GM13976 (cell line): ENCODE measurements around the gene PGP.
"Not testable (repeated sequence)": the region's sequence is repeated elsewhere in the genome, so short reads cannot be mapped to it uniquely, and the experiment has no call there.

Experiments
- DNase-seq: peaks from one replicate; pipeline ENCODE4 v3.0.0; 2012; ENCODE audit warnings: low spot score
- in situ Hi-C: fragments of 300-500 bp; cut with MboI; formaldehyde crosslinking; loops from one replicate; pipeline ENCODE4 v1.12.0; 2022; ENCODE audit warnings: low sequenced_read_pairs, mixed read lengths, inconsistent platforms; ENCODE audit not compliant: unreplicated experiment
- TF ChIP-seq, protein P1 (sequence below): IDR thresholded peaks from 2 replicates; pipeline ENCODE4 v1.5.1; 2012; ENCODE audit warnings: borderline replicate concordance, mild to moderate bottlenecking; ENCODE audit not compliant: insufficient read depth; ENCODE audit errors: extremely low read depth, missing control alignments, control extremely low read depth

The PGP gene, protein sequence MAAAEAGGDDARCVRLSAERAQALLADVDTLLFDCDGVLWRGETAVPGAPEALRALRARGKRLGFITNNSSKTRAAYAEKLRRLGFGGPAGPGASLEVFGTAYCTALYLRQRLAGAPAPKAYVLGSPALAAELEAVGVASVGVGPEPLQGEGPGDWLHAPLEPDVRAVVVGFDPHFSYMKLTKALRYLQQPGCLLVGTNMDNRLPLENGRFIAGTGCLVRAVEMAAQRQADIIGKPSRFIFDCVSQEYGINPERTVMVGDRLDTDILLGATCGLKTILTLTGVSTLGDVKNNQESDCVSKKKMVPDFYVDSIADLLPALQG

DNA sequence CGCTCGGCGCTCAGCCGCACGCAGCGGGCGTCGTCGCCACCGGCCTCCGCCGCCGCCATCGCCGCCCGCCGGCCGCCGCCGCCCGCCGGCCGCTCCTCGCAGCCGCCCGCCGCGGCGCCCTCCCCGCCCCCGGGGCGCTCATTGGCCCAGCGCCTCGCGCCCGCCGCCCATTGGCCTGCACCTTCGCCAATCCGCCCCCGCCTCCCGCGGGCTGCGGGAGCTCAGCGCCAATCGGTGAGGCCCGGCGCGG, at the start of gene PGP:
TSS of gene PGP (minus strand) at position 122 of the 250 bp plus-strand sequence. CDS start at position 59, 63 bp downstream.
- TF ChIP-seq, protein P1, sequence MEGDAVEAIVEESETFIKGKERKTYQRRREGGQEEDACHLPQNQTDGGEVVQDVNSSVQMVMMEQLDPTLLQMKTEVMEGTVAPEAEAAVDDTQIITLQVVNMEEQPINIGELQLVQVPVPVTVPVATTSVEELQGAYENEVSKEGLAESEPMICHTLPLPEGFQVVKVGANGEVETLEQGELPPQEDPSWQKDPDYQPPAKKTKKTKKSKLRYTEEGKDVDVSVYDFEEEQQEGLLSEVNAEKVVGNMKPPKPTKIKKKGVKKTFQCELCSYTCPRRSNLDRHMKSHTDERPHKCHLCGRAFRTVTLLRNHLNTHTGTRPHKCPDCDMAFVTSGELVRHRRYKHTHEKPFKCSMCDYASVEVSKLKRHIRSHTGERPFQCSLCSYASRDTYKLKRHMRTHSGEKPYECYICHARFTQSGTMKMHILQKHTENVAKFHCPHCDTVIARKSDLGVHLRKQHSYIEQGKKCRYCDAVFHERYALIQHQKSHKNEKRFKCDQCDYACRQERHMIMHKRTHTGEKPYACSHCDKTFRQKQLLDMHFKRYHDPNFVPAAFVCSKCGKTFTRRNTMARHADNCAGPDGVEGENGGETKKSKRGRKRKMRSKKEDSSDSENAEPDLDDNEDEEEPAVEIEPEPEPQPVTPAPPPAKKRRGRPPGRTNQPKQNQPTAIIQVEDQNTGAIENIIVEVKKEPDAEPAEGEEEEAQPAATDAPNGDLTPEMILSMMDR, result no peak
- in situ Hi-C loops, result no loop called here
- no peak for DNase-seq

DNA sequence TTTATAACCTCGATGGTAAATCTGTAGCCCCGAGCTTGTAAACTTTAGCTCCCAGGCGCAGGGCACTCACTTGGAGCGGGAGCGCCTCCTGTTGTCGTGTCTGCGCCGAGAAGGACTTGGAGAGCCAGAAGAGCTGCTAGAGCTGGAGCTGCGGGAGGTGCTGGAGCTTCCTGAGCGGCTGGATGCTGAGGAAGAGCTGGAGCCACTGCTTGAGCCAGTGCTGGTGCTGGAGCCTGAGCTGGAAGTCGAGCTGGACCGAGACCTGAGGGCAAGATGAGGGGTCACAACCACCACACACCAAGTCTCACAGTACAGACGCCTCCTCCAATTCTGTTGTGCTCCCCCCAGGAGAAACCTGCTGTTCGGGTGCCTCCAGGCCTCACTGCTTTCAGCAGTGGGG, 48.4 kb upstream of the PGP start:
- DNase-seq, in situ Hi-C loops: not testable (repeated sequence)

DNA sequence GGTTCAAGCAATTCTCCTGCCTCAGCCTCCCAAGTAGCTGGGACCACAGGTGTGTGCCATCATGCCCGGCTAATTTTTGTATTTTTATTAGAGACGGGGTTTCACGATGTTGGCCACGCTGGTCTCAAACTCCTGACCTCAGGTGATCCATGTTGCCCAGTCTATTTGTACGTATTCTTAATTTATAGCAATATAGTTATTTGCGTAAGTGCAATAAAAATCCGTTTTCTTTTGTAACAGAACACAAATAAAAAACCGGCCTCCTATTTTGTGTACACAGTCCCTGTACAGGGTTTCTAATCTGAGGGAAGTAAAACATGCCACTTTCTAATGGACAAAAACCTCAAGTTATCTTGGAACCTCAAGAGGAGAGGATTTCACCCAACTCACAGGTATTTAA, 45.6 kb upstream of the PGP start:
- in situ Hi-C loops, result no loop called here
- no peak for DNase-seq

DNA sequence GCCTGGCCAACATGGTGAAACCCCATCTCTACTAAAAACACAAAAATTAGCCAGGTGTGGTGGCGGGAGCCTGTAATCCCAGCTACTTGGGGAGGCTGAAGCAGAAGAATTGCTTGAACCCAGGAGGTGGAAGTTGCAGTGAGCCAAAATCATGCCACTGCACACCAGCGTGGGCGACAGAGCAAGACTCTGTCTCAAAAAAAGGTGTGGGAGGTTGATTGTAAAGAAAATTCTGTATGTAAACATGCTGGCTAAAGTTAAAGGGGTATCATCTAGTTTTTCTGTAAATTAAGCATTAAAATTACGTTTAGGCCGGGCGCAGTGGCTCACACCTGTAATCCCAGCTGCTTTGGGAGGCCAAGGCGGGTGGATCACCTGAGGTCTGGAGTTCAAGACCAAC, 43.9 kb upstream of the PGP start:
- in situ Hi-C loops, DNase-seq: not testable (repeated sequence)

More for the DNA sequence above, 45.6 kb upstream of the PGP start:
- TF ChIP-seq, protein P1, result no peak

DNA sequence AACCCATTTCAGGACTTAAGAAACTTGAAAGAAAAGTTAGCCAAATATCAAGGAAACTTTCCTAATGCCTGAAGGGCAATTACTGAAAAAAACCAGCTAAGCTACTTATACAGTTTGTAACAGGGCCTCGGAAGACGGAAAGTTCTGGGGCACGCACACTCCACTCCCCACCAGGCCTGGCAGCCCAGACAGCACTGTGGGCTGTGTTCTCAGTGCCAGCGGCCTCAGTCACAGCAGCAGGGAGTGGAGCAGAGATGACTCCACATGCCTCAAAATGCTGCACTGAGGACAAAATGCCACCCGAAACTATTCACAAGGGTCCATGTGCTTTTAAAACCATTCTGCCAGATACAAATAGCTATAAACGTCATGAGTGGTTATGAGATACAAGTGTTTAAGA, 43.1 kb upstream of the PGP start:
- no peak for DNase-seq
- in situ Hi-C loops, result no loop called here
- TF ChIP-seq, protein P1, result no peak

DNA sequence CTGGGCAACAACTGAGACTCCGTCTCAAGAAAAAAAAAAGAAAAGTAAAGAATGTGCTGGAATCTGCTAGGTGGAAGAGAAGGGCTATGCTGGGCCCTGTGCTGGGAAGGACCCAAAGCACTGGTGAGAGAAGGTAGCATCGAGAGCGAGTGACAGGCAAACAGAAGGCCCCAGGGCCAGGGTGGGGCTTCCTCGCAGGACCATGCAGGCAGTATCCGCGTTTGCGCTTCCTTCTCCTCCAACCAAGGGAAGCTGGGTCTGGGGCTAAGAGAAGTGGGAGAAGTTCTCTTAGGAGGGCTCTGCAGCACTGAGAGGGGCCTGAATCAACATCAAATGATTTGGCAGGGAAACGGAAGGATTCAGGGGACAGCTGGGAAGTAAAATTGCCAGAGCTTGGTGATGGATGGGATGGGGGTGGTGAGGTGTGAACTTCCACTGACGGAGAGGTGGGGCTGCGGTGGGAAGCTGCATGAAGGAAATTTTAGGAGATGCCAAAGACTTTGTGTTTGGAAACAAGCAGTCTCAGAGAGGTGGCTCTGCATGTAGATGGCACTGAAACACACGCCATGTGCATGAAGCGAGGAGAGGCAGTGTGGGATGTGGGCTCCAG, 42.0 kb upstream of the PGP start:
- no peak for DNase-seq
- in situ Hi-C loops, result no loop called here
- TF ChIP-seq, protein P1, result no peak

DNA sequence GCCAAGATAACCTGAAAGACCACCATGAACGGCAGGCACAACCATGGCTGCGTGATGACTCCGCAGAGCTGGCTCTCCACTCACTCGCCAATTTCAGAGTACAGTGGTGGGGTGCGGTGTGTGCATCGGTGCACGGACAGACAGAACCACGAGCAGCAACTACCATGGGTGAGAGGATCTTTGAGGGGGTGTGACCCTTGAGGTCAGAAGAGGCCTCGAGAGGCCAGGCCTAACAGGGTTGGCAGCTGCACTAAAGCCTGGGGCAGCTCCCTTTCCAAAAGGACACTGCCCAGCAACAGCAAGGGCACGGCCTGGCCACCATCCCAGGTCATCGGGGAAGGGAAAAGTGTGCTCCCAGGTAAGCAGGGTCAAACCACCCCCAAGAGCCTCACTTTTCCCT, 38.7 kb upstream of the PGP start:
- DNase-seq, result no peak
- in situ Hi-C loops, result no loop called here
- TF ChIP-seq, protein P1, result no peak

DNA sequence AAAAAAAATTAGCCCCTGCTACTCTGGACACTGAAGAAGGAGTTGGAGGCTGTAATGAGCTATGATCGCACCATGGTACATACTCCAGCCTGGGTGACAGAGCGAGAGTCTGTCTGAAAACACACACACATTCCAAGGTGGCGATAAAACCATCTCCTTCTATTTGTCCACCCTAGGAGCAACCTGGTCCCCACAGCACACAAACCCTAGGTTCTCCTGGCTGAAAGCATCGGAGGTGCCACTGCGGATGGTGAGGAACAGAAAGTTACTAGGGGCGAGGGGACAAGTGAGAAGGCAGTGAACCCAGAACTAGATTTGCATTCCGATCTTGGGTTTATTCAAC, 38.1 kb upstream of the PGP start:
- DNase-seq, result no peak
- TF ChIP-seq, protein P1, result no peak
- in situ Hi-C loops, result no loop called here
